SK-N-SH (cell line): ENCODE data around the gene CEBPA.

ENCODE experiments used
- RAD21 ChIP-seq: IDR thresholded peaks from 2 replicates; pipeline ENCODE4 v1.6.1; 2012; ENCODE audit warnings: mild to moderate bottlenecking, low read length
- TF ChIP-seq, protein P1 (sequence below): fragments of 200-600 bp; sonication (generic); IDR thresholded peaks from 2 replicates; pipeline ENCODE4 v1.6.1; 2017; ENCODE audit warnings: antibody characterized with exemption, mild to moderate bottlenecking, moderate library complexity

DNA sequence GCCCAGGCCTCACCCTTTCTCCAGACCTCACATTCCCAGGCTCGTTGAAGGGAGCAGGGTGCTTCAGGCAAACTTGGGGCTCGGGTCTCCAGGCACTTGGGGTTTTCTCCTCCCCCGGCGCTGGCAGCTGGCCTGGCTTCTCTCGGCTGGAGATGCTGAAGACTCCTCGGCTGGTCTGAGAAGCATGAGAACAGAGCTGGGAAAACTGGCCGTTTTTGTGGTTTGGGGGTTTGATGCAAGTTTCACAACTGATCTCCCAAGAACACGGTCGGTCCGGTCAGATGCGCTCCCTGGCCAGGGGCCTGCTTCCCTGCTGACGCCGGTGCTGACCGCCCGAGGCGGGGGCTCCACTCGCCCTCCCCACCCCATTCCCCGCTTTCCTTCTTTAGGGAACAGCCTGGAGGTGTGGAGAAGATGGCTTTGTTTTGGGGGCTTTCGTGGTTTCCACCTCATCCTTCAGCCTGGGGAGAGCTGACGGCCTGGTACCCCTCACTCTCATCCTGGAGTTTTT, 35.3 kb downstream of the CEBPA start:
- no peak for TF ChIP-seq RAD21
- TF ChIP-seq, protein P1, sequence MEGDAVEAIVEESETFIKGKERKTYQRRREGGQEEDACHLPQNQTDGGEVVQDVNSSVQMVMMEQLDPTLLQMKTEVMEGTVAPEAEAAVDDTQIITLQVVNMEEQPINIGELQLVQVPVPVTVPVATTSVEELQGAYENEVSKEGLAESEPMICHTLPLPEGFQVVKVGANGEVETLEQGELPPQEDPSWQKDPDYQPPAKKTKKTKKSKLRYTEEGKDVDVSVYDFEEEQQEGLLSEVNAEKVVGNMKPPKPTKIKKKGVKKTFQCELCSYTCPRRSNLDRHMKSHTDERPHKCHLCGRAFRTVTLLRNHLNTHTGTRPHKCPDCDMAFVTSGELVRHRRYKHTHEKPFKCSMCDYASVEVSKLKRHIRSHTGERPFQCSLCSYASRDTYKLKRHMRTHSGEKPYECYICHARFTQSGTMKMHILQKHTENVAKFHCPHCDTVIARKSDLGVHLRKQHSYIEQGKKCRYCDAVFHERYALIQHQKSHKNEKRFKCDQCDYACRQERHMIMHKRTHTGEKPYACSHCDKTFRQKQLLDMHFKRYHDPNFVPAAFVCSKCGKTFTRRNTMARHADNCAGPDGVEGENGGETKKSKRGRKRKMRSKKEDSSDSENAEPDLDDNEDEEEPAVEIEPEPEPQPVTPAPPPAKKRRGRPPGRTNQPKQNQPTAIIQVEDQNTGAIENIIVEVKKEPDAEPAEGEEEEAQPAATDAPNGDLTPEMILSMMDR: no peak
